Measurements from ENCODE around the gene PKNOX2.

The PKNOX2 gene

GRCh38 chr11:125274774-125275173 lies 110.2 kb downstream of the PKNOX2 start:
- TF ChIP-seq CTCF (IDR thresholded peaks at IDR 0.05; ENCODE audit: low read depth, low read length): no peak
- DNase-seq (ENCODE audit: low read depth in 2 of 2): no peak
- no peak overlapping the region for H3K4me3 ChIP-seq (replicated peaks in 1 of 2; ENCODE audit: low read depth in 2 of 2, low read length in 2 of 2)

GRCh38 chr11:125275905-125276618 lies 111.5 kb downstream of the PKNOX2 start:
- DNase-seq (ENCODE audit: low read depth in 2 of 2): peak; percentile 64 to 69
- no peak for TF ChIP-seq CTCF (IDR thresholded peaks at IDR 0.05; ENCODE audit: low read depth, low read length)
- no peak overlapping the region for H3K4me3 ChIP-seq (replicated peaks in 1 of 2; ENCODE audit: low read depth in 2 of 2, low read length in 2 of 2)

- no peak overlapping the region for H3K4me3 ChIP-seq (replicated peaks in 1 of 2; ENCODE audit: low read depth in 2 of 2, low read length in 2 of 2)
- DNase-seq (ENCODE audit: low read depth in 2 of 2): no peak
- TF ChIP-seq CTCF (IDR thresholded peaks at IDR 0.05; ENCODE audit: low read depth, low read length): no peak
Observed at GRCh38 chr11:125276619-125276976, 112.0 kb downstream of the PKNOX2 start.

- no peak overlapping the region for H3K4me3 ChIP-seq (replicated peaks in 1 of 2; ENCODE audit: low read depth in 2 of 2, low read length in 2 of 2)
- no peak for DNase-seq (ENCODE audit: low read depth in 2 of 2)
- no peak for TF ChIP-seq CTCF (IDR thresholded peaks at IDR 0.05; ENCODE audit: low read depth, low read length)
Observed at GRCh38 chr11:125279676-125280418, 115.3 kb downstream of the PKNOX2 start.

- DNase-seq (ENCODE audit: low read depth in 2 of 2): no peak
- TF ChIP-seq CTCF (IDR thresholded peaks at IDR 0.05; ENCODE audit: low read depth, low read length): no peak
- no peak overlapping the region for H3K4me3 ChIP-seq (replicated peaks in 1 of 2; ENCODE audit: low read depth in 2 of 2, low read length in 2 of 2)
Observed at GRCh38 chr11:125280646-125281045, 116.1 kb downstream of the PKNOX2 start.

GRCh38 chr11:125281831-125282595 lies 117.5 kb downstream of the PKNOX2 start:
- H3K4me3 ChIP-seq (replicated peaks in 1 of 2; ENCODE audit: low read depth in 2 of 2, low read length in 2 of 2): no peak overlapping the region
- DNase-seq (ENCODE audit: low read depth in 2 of 2): no peak
- TF ChIP-seq CTCF (IDR thresholded peaks at IDR 0.05; ENCODE audit: low read depth, low read length): no peak

Data from cardiac fibroblast (primary cell).